T-cell (primary cell): Measurements from ENCODE around the gene ANO1. TPM values are rescaled to one million over a fixed set of nuclear protein-coding genes. Genes with fewer than 3 reads are reported as not detected.

Source experiments
- ATAC-seq, 4 experiments: fragments of 200-7000 bp in 3 of 4; fragments of 150-1000 bp in 1 of 4; cut with Tn5 transposase; replicated peaks in 1 of 4; 1 replicate in 3 of 4; 2 replicates in 1 of 4; pipeline ENCODE4 v1.10.0; 2021; ENCODE audit warnings: moderate library complexity in 3 of 4, mild to moderate bottlenecking in 2 of 4, moderate number of reproducible peaks in 1 of 4
- CTCF ChIA-PET, 2 donors: fragments of 300-600 bp; sonication (Branson Sonifier 250); formaldehyde crosslinking; loops; one replicate each; lab custom pipeline; 2022; ENCODE audit warnings: antibody characterized with exemption in 2 of 2; lab: Charles Lee
- POLR2A ChIA-PET, 2 donors: fragments of 300-600 bp; sonication (Branson Sonifier 250); formaldehyde crosslinking; loops; one replicate each; lab custom pipeline; 2022; ENCODE audit warnings: antibody characterized with exemption in 2 of 2; lab: Charles Lee
- DNase-seq, 35 experiments: peaks; one replicate each; pipeline versions ENCODE4 v3.0.0 to v3.0.0-alpha.2; 2013 to 2023
- H3K27ac ChIP-seq: one replicate; pipeline ENCODE4 v1.5.1; 2013; ENCODE audit warnings: low read length
- H3K27me3 ChIP-seq, 2 experiments: replicated peaks in 1 of 2; 1 replicate in 1 of 2; 2 replicates in 1 of 2; pipeline versions ENCODE4 v1.6.1 to v1.7.0; 2013; ENCODE audit warnings: low read length in 1 of 2, mixed read lengths in 1 of 2; ENCODE audit not compliant: control insufficient read depth in 2 of 2, insufficient read depth in 2 of 2; ENCODE audit errors: extremely low read depth in 1 of 2
- H3K36me3 ChIP-seq, 2 donors: 1 replicate in 1 of 2; 2 replicates in 1 of 2; pipeline versions ENCODE4 v1.6.1 to v1.7.0; 2013; ENCODE audit warnings: low read length in 1 of 2; ENCODE audit not compliant: control insufficient read depth in 2 of 2, insufficient read depth in 1 of 2; ENCODE audit errors: extremely low read depth in 1 of 2
- H3K4me1 ChIP-seq, 2 experiments: 1 replicate in 1 of 2; 2 replicates in 1 of 2; pipeline versions ENCODE4 v1.6.1 to v1.7.0; 2013; ENCODE audit warnings: low read length in 2 of 2, mixed read lengths in 1 of 2; ENCODE audit not compliant: insufficient read depth in 2 of 2, control insufficient read depth in 1 of 2; ENCODE audit errors: extremely low read depth in 1 of 2
- H3K4me3 ChIP-seq, 2 donors: 1 replicate in 1 of 2; 2 replicates in 1 of 2; pipeline versions ENCODE4 v1.5.1 to v1.7.0; 2013; ENCODE audit warnings: mild to moderate bottlenecking in 2 of 2, low read length in 1 of 2, moderate library complexity in 1 of 2; ENCODE audit not compliant: control insufficient read depth in 1 of 2; ENCODE audit errors: extremely low read depth in 1 of 2
- H3K9me3 ChIP-seq: 2 replicates; pipeline ENCODE4 v1.7.0; 2013
- H3K27ac Mint-ChIP-seq, 2 donors: one replicate each; pipeline ENCODE4 v1.8.0; 2020 to 2021; ENCODE audit warnings: mild to moderate bottlenecking in 2 of 2, mixed read lengths in 2 of 2
- H3K27me3 Mint-ChIP-seq, 2 donors: one replicate each; pipeline ENCODE4 v1.8.0; 2021 to 2022; ENCODE audit warnings: mixed read lengths in 2 of 2
- H3K36me3 Mint-ChIP-seq: one replicate; pipeline ENCODE4 v1.8.0; 2021; ENCODE audit warnings: mixed read lengths
- H3K4me1 Mint-ChIP-seq, 3 donors: one replicate each; pipeline ENCODE4 v1.8.0; 2020 to 2022; ENCODE audit warnings: mixed read lengths in 3 of 3, mild to moderate bottlenecking in 1 of 3
- H3K4me3 Mint-ChIP-seq, 3 donors: one replicate each; pipeline ENCODE4 v1.8.0; 2020 to 2022; ENCODE audit warnings: mild to moderate bottlenecking in 3 of 3, mixed read lengths in 3 of 3, moderate library complexity in 3 of 3
- H3K9me3 Mint-ChIP-seq, 3 donors: one replicate each; pipeline ENCODE4 v1.8.0; 2020 to 2022; ENCODE audit warnings: mixed read lengths in 3 of 3
- WGBS: methylation state at CpG from one replicate; pipeline ENCODE4 v1.1.5; 2013; ENCODE audit warnings: missing lambda C conversion rate; ENCODE audit not compliant: insufficient coverage; 5-methylcytosine and 5-hydroxymethylcytosine counted together
- total RNA-seq, 35 experiments: library from RNA in 6 of 35; stranded (reverse) in 6 of 35; fragments of 120-200 nt in 1 of 35; gene quantifications; one replicate each; pipeline versions ENCODE4 v1.2.1 to v1.2.4 and lab custom pipeline; 2013 to 2026

The ANO1 gene
- total RNA-seq, 5 donors from 2014 or later (not counting 1 experiment from before 2014, with no cell fraction given): 0.19 to 0.38 (median 0.33) TPM; not detected in 2

DNA sequence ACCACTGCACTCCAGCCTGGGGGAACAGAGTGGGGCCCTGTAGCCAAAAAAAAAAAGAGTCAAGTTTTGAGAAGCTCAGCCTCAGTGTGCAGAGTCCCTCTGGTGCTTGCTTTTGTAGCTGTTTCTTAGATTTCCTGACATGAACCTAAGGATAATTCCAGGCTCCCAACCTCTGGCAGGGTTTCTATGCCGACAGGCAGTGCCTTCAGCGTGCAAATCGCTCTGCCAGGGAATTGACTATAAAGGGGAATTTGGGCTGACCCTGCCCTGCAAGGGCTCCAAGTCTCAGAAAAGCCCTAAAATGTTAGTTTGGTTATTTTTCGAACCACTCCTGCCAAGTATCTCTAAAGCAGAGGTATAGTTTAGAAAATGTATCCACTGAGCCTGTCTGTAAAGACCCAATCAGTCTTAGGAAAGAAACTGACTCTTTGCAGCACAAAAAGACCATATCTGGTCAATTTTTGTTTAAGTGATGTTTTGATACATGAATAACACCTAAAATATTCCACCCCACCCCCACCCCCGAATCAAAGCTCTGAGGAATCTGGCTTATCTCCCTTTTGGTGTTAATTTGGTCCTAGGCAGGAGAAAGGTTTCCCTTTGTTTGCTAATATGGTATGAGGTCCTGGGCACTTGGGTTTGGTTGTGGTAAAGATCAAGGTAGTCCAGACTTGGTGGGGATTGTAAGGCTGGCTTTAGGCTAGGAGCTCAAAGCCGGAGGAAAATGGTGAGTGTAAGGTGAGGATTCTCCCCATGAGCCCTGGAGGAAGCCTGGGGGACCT lies 49.7 kb downstream of the ANO1 start:
- no peaks in the 10 kb centered on the region for H3K36me3 ChIP-seq
- no peaks in the 10 kb centered on the region for H3K4me1 ChIP-seq
- Mint-ChIP-seq H3K4me1 (no peaks in the 10 kb centered on the region), H3K27ac (no peak overlapping the region), H3K27me3 (no peaks in the 10 kb centered on the region), H3K4me3 (no peak overlapping the region), H3K9me3 (no peaks in the 10 kb centered on the region), H3K36me3 (no peaks in the 10 kb centered on the region)
- H3K27me3 ChIP-seq: peaks cover 0 to 19% of the 10 kb centered on the region in 2 experiments
- ATAC-seq (no peak), DNase-seq (no peak)
- ChIA-PET CTCF (no interaction called here), POLR2A (no interaction called here)
- no peak overlapping the region for H3K27ac ChIP-seq
- no peaks in the 10 kb centered on the region for H3K9me3 ChIP-seq
- H3K4me3 ChIP-seq: no peak overlapping the region
- WGBS: 100% methylated on average over 1 of the region's 6 CpGs

DNA sequence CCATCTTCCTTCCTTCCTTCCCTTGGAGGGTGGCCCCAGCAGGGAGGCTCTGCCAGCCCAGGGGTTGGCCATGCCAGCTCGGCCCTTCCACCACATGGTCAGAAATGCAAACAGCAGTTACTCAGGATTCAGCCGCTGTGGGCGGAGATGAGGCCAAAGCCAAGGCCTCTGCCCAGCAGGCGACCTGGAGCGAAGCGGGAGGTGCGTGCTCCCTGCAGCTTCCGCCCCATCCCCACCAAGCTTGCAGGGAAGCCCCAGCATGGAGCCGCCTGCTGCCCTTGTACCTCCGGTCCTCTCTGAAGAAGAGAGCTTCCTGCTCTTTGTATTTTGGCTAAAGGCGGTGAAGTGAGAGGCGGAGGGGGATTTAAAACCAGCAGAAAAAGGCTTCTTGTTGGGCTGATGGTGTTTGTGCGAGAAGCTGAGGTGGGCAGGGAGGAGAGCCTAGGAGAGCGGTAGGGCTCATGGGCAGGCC lies 50.4 kb downstream of the ANO1 start:
- H3K36me3 ChIP-seq: no peaks in the 10 kb centered on the region
- POLR2A ChIA-PET: no interaction called here
- no peak overlapping the region for H3K4me3 Mint-ChIP-seq

GRCh38 chr11:70129051-70129592 lies 51.0 kb downstream of the ANO1 start:
- Mint-ChIP-seq H3K9me3 (no peaks in the 10 kb centered on the region), H3K36me3 (no peaks in the 10 kb centered on the region), H3K27me3 (no peaks in the 10 kb centered on the region), H3K4me3 (no peak overlapping the region), H3K4me1 (no peaks in the 10 kb centered on the region), H3K27ac (no peak overlapping the region)
- DNase-seq (no peak), ATAC-seq (no peak)
- Histone ChIP-seq H3K27me3 (peaks cover 0 to 19% of the 10 kb centered on the region in 2 experiments), H3K4me1 (no peaks in the 10 kb centered on the region), H3K9me3 (no peaks in the 10 kb centered on the region), H3K27ac (no peak overlapping the region), H3K4me3 (no peak overlapping the region), H3K36me3 (no peaks in the 10 kb centered on the region)
- WGBS: 78% methylated on average over 15 of the region's 17 CpGs
- ChIA-PET CTCF (no interaction called here), POLR2A (no interaction called here)

More for the DNA sequence above, 50.4 kb downstream of the ANO1 start:
- Histone ChIP-seq H3K27ac (no peak overlapping the region), H3K9me3 (no peaks in the 10 kb centered on the region), H3K27me3 (peaks cover 0 to 20% of the 10 kb centered on the region in 2 experiments), H3K4me3 (no peak overlapping the region), H3K4me1 (no peaks in the 10 kb centered on the region)
- no peaks in the 10 kb centered on the region for H3K36me3 Mint-ChIP-seq
- H3K27ac Mint-ChIP-seq: no peak overlapping the region
- CTCF ChIA-PET: no interaction called here
- no peaks in the 10 kb centered on the region for H3K27me3 Mint-ChIP-seq
- H3K4me1 Mint-ChIP-seq: no peaks in the 10 kb centered on the region
- DNase-seq (no peak), ATAC-seq (no peak)
- H3K9me3 Mint-ChIP-seq: no peaks in the 10 kb centered on the region
- 75% methylated on average over 9 of the region's 14 CpGs for WGBS

DNA sequence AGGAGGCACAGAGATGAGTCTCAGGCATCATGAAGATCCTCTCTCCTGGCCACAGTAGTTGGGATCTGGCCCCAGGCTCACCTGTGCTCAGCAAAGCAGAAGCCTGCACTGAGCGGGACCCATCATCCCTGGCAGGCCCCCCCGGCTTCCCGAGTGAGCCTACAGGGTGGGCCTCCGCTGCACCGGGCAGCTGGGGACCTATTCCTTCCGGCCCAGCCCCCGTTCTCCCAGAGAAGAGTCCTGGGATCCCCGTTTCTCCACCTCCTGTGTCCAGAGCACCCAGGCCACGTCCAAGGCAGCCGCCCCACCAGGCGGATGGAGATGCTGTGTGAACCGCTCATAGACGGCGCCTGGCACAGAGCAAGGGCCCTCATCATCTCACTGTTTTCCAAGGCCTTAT lies 52.5 kb downstream of the ANO1 start:
- no peaks in the 10 kb centered on the region for H3K9me3 Mint-ChIP-seq
- H3K27me3 Mint-ChIP-seq: no peaks in the 10 kb centered on the region
- 85% methylated on average over 14 of the region's 14 CpGs for WGBS
- no peak overlapping the region for H3K4me3 Mint-ChIP-seq
- ChIA-PET POLR2A (no interaction called here), CTCF (no interaction called here)
- no peaks in the 10 kb centered on the region for H3K4me1 Mint-ChIP-seq
- no peaks in the 10 kb centered on the region for H3K9me3 ChIP-seq
- ATAC-seq (no peak), DNase-seq (no peak)
- H3K27ac Mint-ChIP-seq: no peak overlapping the region
- H3K36me3 Mint-ChIP-seq: no peaks in the 10 kb centered on the region
- no peaks in the 10 kb centered on the region for H3K4me1 ChIP-seq
- no peaks in the 10 kb centered on the region for H3K36me3 ChIP-seq
- peaks cover 0 to 15% of the 10 kb centered on the region in 2 experiments for H3K27me3 ChIP-seq
- no peak overlapping the region for H3K4me3 ChIP-seq
- no peak overlapping the region for H3K27ac ChIP-seq

- Histone ChIP-seq H3K9me3 (no peaks in the 10 kb centered on the region), H3K4me1 (no peaks in the 10 kb centered on the region), H3K36me3 (no peaks in the 10 kb centered on the region), H3K27me3 (peaks cover 0 to 22% of the 10 kb centered on the region in 2 experiments), H3K4me3 (no peak overlapping the region), H3K27ac (no peak overlapping the region)
- H3K4me1 Mint-ChIP-seq: no peaks in the 10 kb centered on the region
- ChIA-PET CTCF (no interaction called here), POLR2A (no interaction called here)
- H3K27me3 Mint-ChIP-seq: no peaks in the 10 kb centered on the region
- no peak for DNase-seq
- no peak overlapping the region for H3K27ac Mint-ChIP-seq
- no peak overlapping the region for H3K4me3 Mint-ChIP-seq
- H3K36me3 Mint-ChIP-seq: no peaks in the 10 kb centered on the region
- ATAC-seq: no peak
- H3K9me3 Mint-ChIP-seq: no peaks in the 10 kb centered on the region
- WGBS: 81% methylated on average over 19 of the region's 19 CpGs
Measured at GRCh38 chr11:70131606-70132190, 53.6 kb downstream of the ANO1 start.

DNA sequence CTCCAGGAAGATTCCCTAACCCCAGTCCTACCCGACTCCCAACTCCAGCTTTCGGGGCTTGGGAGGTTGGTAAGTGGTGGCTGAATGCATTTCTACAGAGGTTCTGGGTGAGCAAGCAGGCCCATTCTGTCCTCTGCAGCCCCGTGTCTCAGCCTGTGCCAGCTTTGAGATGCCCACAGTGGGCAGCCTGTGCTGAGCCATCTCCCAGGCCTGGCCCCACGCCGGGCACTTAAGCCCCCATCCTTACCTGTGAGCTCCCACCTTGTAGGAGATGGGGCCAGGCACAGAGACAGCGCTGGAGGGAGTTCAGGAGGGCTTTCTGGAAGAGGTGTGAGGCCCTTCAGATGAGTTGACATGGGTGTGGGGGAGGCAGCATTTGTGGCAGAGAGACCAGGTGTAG lies 54.5 kb downstream of the ANO1 start:
- H3K4me1 Mint-ChIP-seq: no peaks in the 10 kb centered on the region
- no peaks in the 10 kb centered on the region for H3K36me3 Mint-ChIP-seq
- Histone ChIP-seq H3K4me3 (no peak overlapping the region), H3K9me3 (no peaks in the 10 kb centered on the region), H3K27me3 (peaks cover 0 to 22% of the 10 kb centered on the region in 2 experiments), H3K36me3 (no peaks in the 10 kb centered on the region), H3K4me1 (no peaks in the 10 kb centered on the region), H3K27ac (no peak overlapping the region)
- ChIA-PET CTCF (no interaction called here), POLR2A (no interaction called here)
- no peak overlapping the region for H3K4me3 Mint-ChIP-seq
- H3K27ac Mint-ChIP-seq: no peak overlapping the region
- WGBS: 20% methylated on average over 1 of the region's 6 CpGs
- no peaks in the 10 kb centered on the region for H3K9me3 Mint-ChIP-seq
- ATAC-seq (no peak), DNase-seq (no peak)
- H3K27me3 Mint-ChIP-seq: no peaks in the 10 kb centered on the region
